ENCODE data around the gene SLC30A10. TPM values are rescaled to one million over a fixed set of nuclear protein-coding genes. Genes with fewer than 3 reads are reported as not detected.
"Not testable (repeated sequence)": the region's sequence is repeated elsewhere in the genome, so short reads cannot be mapped to it uniquely, and the experiment has no call there.

SLC30A10 gene
- total RNA-seq, 4 donors from 2014 or later = not detected

GRCh38 chr1:219945795-219946194 lies 17.4 kb upstream of the SLC30A10 start:
- ATAC-seq (ENCODE audit: low FRiP score) (no peak), DNase-seq (ENCODE audit: low spot score) (no peak)
- no peak for TF ChIP-seq CTCF (IDR thresholded peaks at IDR 0.05)

GRCh38 chr1:219941179-219942118 lies 13.1 kb upstream of the SLC30A10 start:
- ATAC-seq (ENCODE audit: low FRiP score) (no peak), DNase-seq (ENCODE audit: low spot score) (no peak)
- no peak for TF ChIP-seq CTCF (IDR thresholded peaks at IDR 0.05)

GRCh38 chr1:219940707-219941106 lies 12.3 kb upstream of the SLC30A10 start:
- TF ChIP-seq CTCF (IDR thresholded peaks at IDR 0.05) = no peak
- ATAC-seq (ENCODE audit: low FRiP score) (no peak), DNase-seq (ENCODE audit: low spot score) (no peak)

- no peak for TF ChIP-seq CTCF (IDR thresholded peaks at IDR 0.05)
- ATAC-seq (ENCODE audit: low FRiP score) (no peak), DNase-seq (ENCODE audit: low spot score) (no peak)
These were observed 10.3 kb upstream of the SLC30A10 start for GRCh38 chr1:219938706-219939105.

GRCh38 chr1:219933763-219934162 lies 5.4 kb upstream of the SLC30A10 start:
- DNase-seq (ENCODE audit: low spot score); ATAC-seq (ENCODE audit: low FRiP score): not testable (repeated sequence)

GRCh38 chr1:219931033-219931432 lies 2.7 kb upstream of the SLC30A10 start:
- no peak for DNase-seq (ENCODE audit: low spot score)
- no peak for TF ChIP-seq CTCF (IDR thresholded peaks at IDR 0.05)
- ATAC-seq (ENCODE audit: low FRiP score) = no peak

- no peak for TF ChIP-seq CTCF (IDR thresholded peaks at IDR 0.05)
- no peak for DNase-seq (ENCODE audit: low spot score)
- ATAC-seq (ENCODE audit: low FRiP score) = no peak
These were observed 398 bp upstream of the SLC30A10 start for GRCh38 chr1:219928791-219929118.

Measured in omental fat pad (tissue), 4 donors.